GM23338 (cell line): ENCODE data around the gene HAUS5. TPM values are rescaled to one million over a fixed set of nuclear protein-coding genes. Genes with fewer than 3 reads are reported as not detected.

Experiments used
- ATAC-seq: fragments of 200-7000 bp; cut with Tn5 transposase; 3 replicates; pipeline ENCODE4 v1.9.1; 2020
- DNase-seq: peaks from one replicate; pipeline ENCODE4 v3.0.0-alpha.2; 2015; ENCODE audit warnings: low spot score
- H2AFZ ChIP-seq: fragments of 200-600 bp; sonication (generic); 2 replicates; pipeline ENCODE4 v1.8.0; 2016; ENCODE audit warnings: antibody characterized with exemption, mild to moderate bottlenecking, moderate library complexity
- H3F3A ChIP-seq: fragments of 200-600 bp; sonication (generic); replicated peaks from 2 replicates; pipeline ENCODE4 v1.8.0; 2017; ENCODE audit warnings: antibody characterized with exemption, mixed run types, low read depth
- H3K27ac ChIP-seq: fragments of 200-600 bp; sonication (generic); 2 replicates; pipeline ENCODE4 v1.6.1; 2016; ENCODE audit warnings: low read depth
- H3K27me3 ChIP-seq: fragments of 200-600 bp; sonication (generic); 2 replicates; pipeline ENCODE4 v1.8.0; 2016; ENCODE audit warnings: mild to moderate bottlenecking, mixed run types, moderate library complexity; ENCODE audit not compliant: insufficient read depth
- H3K36me3 ChIP-seq: fragments of 200-600 bp; sonication (generic); 2 replicates; pipeline ENCODE4 v1.8.0; 2016; ENCODE audit warnings: mild to moderate bottlenecking; ENCODE audit not compliant: insufficient read depth
- H3K4me1 ChIP-seq: fragments of 200-600 bp; sonication (generic); 2 replicates; pipeline ENCODE4 v1.8.0; 2016; ENCODE audit warnings: mild to moderate bottlenecking, moderate library complexity; ENCODE audit not compliant: insufficient read depth
- H3K4me2 ChIP-seq: fragments of 200-600 bp; sonication (generic); 2 replicates; pipeline ENCODE4 v1.7.1; 2017; ENCODE audit warnings: mixed run types
- H3K4me3 ChIP-seq: fragments of 200-600 bp; sonication (generic); 2 replicates; pipeline ENCODE4 v1.6.1; 2016; ENCODE audit warnings: mixed run types
- H3K79me2 ChIP-seq: fragments of 200-600 bp; sonication (generic); replicated peaks from 2 replicates; pipeline ENCODE4 v1.8.0; 2017; ENCODE audit warnings: mild to moderate bottlenecking; ENCODE audit not compliant: insufficient read depth
- H3K9me2 ChIP-seq: fragments of 200-600 bp; sonication (generic); 2 replicates; pipeline ENCODE4 v1.8.0; 2017; ENCODE audit not compliant: insufficient read depth
- H4K20me1 ChIP-seq: fragments of 200-600 bp; sonication (generic); replicated peaks from 2 replicates; pipeline ENCODE4 v1.8.0; 2017; ENCODE audit warnings: mild to moderate bottlenecking; ENCODE audit not compliant: insufficient read depth
- H3K27ac Mint-ChIP-seq: 2 replicates; pipeline ENCODE4 v1.8.0; 2020; ENCODE audit warnings: inconsistent platforms, mild to moderate bottlenecking, moderate library complexity, mixed read lengths
- H3K27me3 Mint-ChIP-seq: 3 replicates; pipeline ENCODE4 v1.8.0; 2022; ENCODE audit warnings: low read depth, mild to moderate bottlenecking, moderate library complexity, mixed read lengths, inconsistent platforms; ENCODE audit not compliant: insufficient read depth, poor library complexity
- H3K36me3 Mint-ChIP-seq: 3 replicates; pipeline ENCODE4 v1.8.0; 2021; ENCODE audit warnings: low read depth, mild to moderate bottlenecking, inconsistent platforms, moderate library complexity, mixed read lengths
- H3K4me1 Mint-ChIP-seq: 3 replicates; pipeline ENCODE4 v1.8.0; 2020; ENCODE audit warnings: mild to moderate bottlenecking, inconsistent platforms, mixed read lengths
- H3K4me3 Mint-ChIP-seq: 3 replicates; pipeline ENCODE4 v1.8.0; 2021; ENCODE audit warnings: moderate library complexity, mild to moderate bottlenecking, inconsistent platforms, mixed read lengths
- H3K9me3 Mint-ChIP-seq: 3 replicates; pipeline ENCODE4 v1.8.0; 2020; ENCODE audit warnings: moderate library complexity, mild to moderate bottlenecking, inconsistent platforms, mixed read lengths
- CREB1 ChIP-seq: fragments of 250-450 bp; sonication (Bioruptor Pico); IDR thresholded peaks from 2 replicates; pipeline ENCODE4 v1.5.0; 2020; ENCODE audit warnings: low read depth, mild to moderate bottlenecking, moderate library complexity
- CTCF ChIP-seq, 2 experiments: fragments of 200-600 bp in 1 of 2; sonication (generic) in 1 of 2; conservative IDR thresholded peaks; 2 replicates each; pipeline versions ENCODE4 v1.5.1 to v1.6.1; 2016 to 2017; ENCODE audit warnings: antibody characterized with exemption in 2 of 2, low read depth in 2 of 2, mild to moderate bottlenecking in 2 of 2, moderate library complexity in 1 of 2
- EZH2 ChIP-seq: fragments of 200-600 bp; sonication (generic); IDR thresholded peaks from one replicate; pipeline ENCODE4 v1.8.0; 2017; ENCODE audit warnings: antibody characterized with exemption, mild to moderate bottlenecking, low read depth; ENCODE audit not compliant: unreplicated experiment
- EZH2phosphoT487 ChIP-seq: fragments of 200-600 bp; sonication (generic); IDR thresholded peaks from one replicate; pipeline ENCODE4 v1.8.1; 2018; ENCODE audit warnings: antibody characterized with exemption; ENCODE audit not compliant: unreplicated experiment
- JUNB ChIP-seq: IDR thresholded peaks from one replicate; pipeline ENCODE4 v1.6.1; 2016; ENCODE audit warnings: antibody characterized with exemption; ENCODE audit not compliant: unreplicated experiment
- NANOG ChIP-seq: IDR thresholded peaks from 2 replicates; pipeline ENCODE4 v1.6.1; 2016; ENCODE audit warnings: antibody characterized with exemption, borderline replicate concordance
- POLR2AphosphoS5 ChIP-seq: IDR thresholded peaks from 2 replicates; pipeline ENCODE4 v1.6.1; 2016; ENCODE audit warnings: antibody characterized with exemption, low read depth
- REST ChIP-seq: IDR thresholded peaks from one replicate; pipeline ENCODE4 v1.6.1; 2018; ENCODE audit warnings: antibody characterized with exemption; ENCODE audit not compliant: unreplicated experiment
- STAT1 ChIP-seq: IDR thresholded peaks from one replicate; pipeline ENCODE4 v1.6.1; 2016; ENCODE audit warnings: antibody characterized with exemption; ENCODE audit not compliant: unreplicated experiment
- ZNF114 ChIP-seq: fragments of 250-450 bp; sonication (Bioruptor Pico); IDR thresholded peaks from 2 replicates; pipeline ENCODE4 v1.5.0; 2020; ENCODE audit warnings: mild to moderate bottlenecking, moderate library complexity
- ZNF331 ChIP-seq: fragments of 250-450 bp; sonication (Bioruptor Pico); IDR thresholded peaks from 2 replicates; pipeline ENCODE4 v1.5.0; 2020; ENCODE audit warnings: low read depth, mild to moderate bottlenecking, moderate library complexity
- polyA plus RNA-seq: library from polyadenylated mRNA; unstranded; fragments of >200 nt; fragmentation: Nextera tagmentation; extraction: Ambion mirVana; gene quantifications from 2 replicates; pipeline ENCODE4 v1.2.1, GENCODE V29; 2016
- total RNA-seq: library from RNA; depleted of rRNA; stranded (reverse); fragments of >200 nt; shearing (Covaris generic); gene quantifications from 2 replicates; pipeline ENCODE4 v1.2.3, GENCODE V29; 2014

Gene HAUS5
- total and polyA plus RNA-seq, 2 experiments from 2014 or later = 21.9 to 23.2 TPM

- no peak for DNase-seq
- H3F3A ChIP-seq = 0 out of 2 replicates have a peak, but pooled peaks cover 7% of the 10 kb centered on the region
- Mint-ChIP-seq H3K4me1 (peaks cover 21% of the 10 kb centered on the region), H3K27ac (no peak overlapping the region), H3K9me3 (no peaks in the 10 kb centered on the region; the same call in 1 of the 3 replicates), H3K27me3 (peaks cover 5% of the 10 kb centered on the region), H3K36me3 (peaks cover 40% of the 10 kb centered on the region), H3K4me3 (no peak overlapping the region)
- 0 out of 2 replicates have a peak, but pooled peaks cover 3% of the 10 kb centered on the region for H3K27me3 ChIP-seq
- no peaks in the 10 kb centered on the region for H3K79me2 ChIP-seq
- H3K4me1 ChIP-seq = peaks cover 19% of the 10 kb centered on the region
- no peak overlapping the region for H3K4me3 ChIP-seq
- H3K27ac ChIP-seq = no peak overlapping the region
- 0 out of 2 replicates have a peak, but pooled peaks cover 4% of the 10 kb centered on the region for H3K36me3 ChIP-seq
- no peaks in the 10 kb centered on the region for H3K9me2 ChIP-seq
- H2AFZ ChIP-seq = no peak overlapping the region
- H3K4me2 ChIP-seq = no peak overlapping the region
- no peak for ATAC-seq
- H4K20me1 ChIP-seq = peaks cover 3% of the 10 kb centered on the region
- TF ChIP-seq ZNF331 (CRISPR knock-in tag) (no peak), POLR2AphosphoS5 (no peak), NANOG (no peak)
These were observed 24.6 kb downstream of the HAUS5 start for GRCh38 chr19:35637165-35637564.

- H3K4me2 ChIP-seq = peak overlapping the region; percentile 76
- ATAC-seq (no peak), DNase-seq (no peak)
These were observed 26.7 kb downstream of the HAUS5 start for GRCh38 chr19:35639321-35639639.

GRCh38 chr19:35639863-35640262 is 27.3 kb downstream of the HAUS5 start:
- Mint-ChIP-seq H3K4me3 (no peak overlapping the region), H3K27ac (0 out of 2 replicates have a peak overlapping the region, but pooled peaks have one; percentile 89), H3K27me3 (peaks cover 16% of the 10 kb centered on the region), H3K9me3 (no peaks in the 10 kb centered on the region; the same call in 1 of the 3 replicates), H3K36me3 (peaks cover 23% of the 10 kb centered on the region), H3K4me1 (peaks cover 29% of the 10 kb centered on the region)
- H3K4me2 ChIP-seq = no peak overlapping the region
- H3K79me2 ChIP-seq = no peaks in the 10 kb centered on the region
- H3K36me3 ChIP-seq = no peaks in the 10 kb centered on the region
- H2AFZ ChIP-seq = no peak overlapping the region
- H3K27ac ChIP-seq = peak overlapping the region; percentile 72; the same call in 1 of the 2 replicates
- peaks cover 1% of the 10 kb centered on the region for H4K20me1 ChIP-seq
- H3K27me3 ChIP-seq = peaks cover 12% of the 10 kb centered on the region; the same call in 1 of the 2 replicates
- peaks cover 23% of the 10 kb centered on the region for H3K4me1 ChIP-seq
- H3K4me3 ChIP-seq = no peak overlapping the region
- ATAC-seq (no peak), DNase-seq (no peak)
- H3K9me2 ChIP-seq = no peaks in the 10 kb centered on the region
- H3F3A ChIP-seq = 0 out of 2 replicates have a peak, but pooled peaks cover 11% of the 10 kb centered on the region
- no peak for TF ChIP-seq POLR2AphosphoS5
- no peak for TF ChIP-seq JUNB
- no peak for TF ChIP-seq EZH2
- no peak for TF ChIP-seq NANOG
- no peak for TF ChIP-seq CREB1 (CRISPR knock-in tag)
- TF ChIP-seq EZH2phosphoT487 = no peak
- no peak for TF ChIP-seq CTCF (conservative IDR thresholded peaks at IDR 0.05; ENCODE audit: low read depth in 2 of 2)
- no peak for TF ChIP-seq REST
- no peak for TF ChIP-seq STAT1
- no peak for TF ChIP-seq ZNF331 (CRISPR knock-in tag)
- TF ChIP-seq ZNF114 (CRISPR knock-in tag) = no peak

More at GRCh38 chr19:35639321-35639639, 26.7 kb downstream of the HAUS5 start:
- H3K27ac ChIP-seq = peak overlapping the region; percentile 72
- Mint-ChIP-seq H3K4me3 (peak overlapping the region; percentile 43; the same call in 1 of the 3 replicates), H3K27ac (peak overlapping the region; percentile 89), H3K9me3 (no peaks in the 10 kb centered on the region; the same call in 1 of the 3 replicates), H3K27me3 (peaks cover 11% of the 10 kb centered on the region), H3K4me1 (peaks cover 28% of the 10 kb centered on the region), H3K36me3 (peaks cover 26% of the 10 kb centered on the region)
- H3K36me3 ChIP-seq = no peaks in the 10 kb centered on the region
- no peaks in the 10 kb centered on the region for H3K79me2 ChIP-seq
- no peaks in the 10 kb centered on the region for H3K9me2 ChIP-seq
- H3F3A ChIP-seq = 0 out of 2 replicates have a peak, but pooled peaks cover 11% of the 10 kb centered on the region
- TF ChIP-seq EZH2 (no peak), STAT1 (no peak), ZNF331 (CRISPR knock-in tag) (no peak), NANOG (no peak), ZNF114 (CRISPR knock-in tag) (no peak), POLR2AphosphoS5 (0 out of 2 replicates have a peak, but pooled peaks have one; percentile 4), CREB1 (CRISPR knock-in tag) (no peak)
- peaks cover 3% of the 10 kb centered on the region for H4K20me1 ChIP-seq
- H3K4me1 ChIP-seq = peaks cover 23% of the 10 kb centered on the region
- no peak overlapping the region for H2AFZ ChIP-seq
- H3K27me3 ChIP-seq = peaks cover 12% of the 10 kb centered on the region; the same call in 1 of the 2 replicates
- H3K4me3 ChIP-seq = peak overlapping the region; percentile 41; the same call in 1 of the 2 replicates
